T-helper 2 cell treated with Interferon-gamma antibody and Interleukin-4, amounts not matched to agents 100 ng/mL and 5 ng/mL, for 36 hours (primary cell): Measurements from ENCODE around the gene AICDA. TPM values are rescaled to one million over a fixed set of nuclear protein-coding genes. Genes with fewer than 3 reads are reported as not detected.
"Not testable (repeated sequence)": the region's sequence is repeated elsewhere in the genome, so short reads cannot be mapped to it uniquely, and the experiment has no call there.

Experiments
- intact Hi-C: fragments of 100-400 bp; cut with micrococcal nuclease; formaldehyde crosslinking; loops from one replicate; pipeline ENCODE4 v1.15.1; 2023
- total RNA-seq: library from RNA; stranded (reverse); gene quantifications from 2 replicates; pipeline ENCODE4 v1.2.3, GENCODE V29; 2022

The AICDA gene
- total RNA-seq, 1 donor from 2014 or later = not detected

DNA sequence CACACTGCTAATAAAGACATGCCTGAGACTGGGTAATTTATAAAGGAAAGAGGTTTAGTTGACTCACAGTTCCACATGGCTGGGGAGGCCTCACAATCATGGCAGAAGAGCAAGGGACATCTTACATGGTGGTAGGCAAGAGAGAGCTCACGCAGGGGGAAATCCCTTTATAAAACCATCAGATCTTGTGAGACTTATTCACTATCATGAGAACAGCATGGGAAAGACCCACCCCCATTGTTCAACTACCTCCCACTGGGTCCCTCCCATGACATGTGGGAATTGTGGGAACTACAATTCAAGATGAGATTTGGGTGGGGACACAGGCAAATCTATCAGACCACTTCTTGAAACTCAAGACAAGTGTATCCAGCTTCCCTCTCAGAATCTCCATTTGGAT, 1.2 kb upstream of the AICDA start:
- intact Hi-C loops = not testable (repeated sequence)

- intact Hi-C loops = no loop called here
These were observed 3.5 kb downstream of the AICDA start for GRCh38 chr12:8609061-8609570.

DNA sequence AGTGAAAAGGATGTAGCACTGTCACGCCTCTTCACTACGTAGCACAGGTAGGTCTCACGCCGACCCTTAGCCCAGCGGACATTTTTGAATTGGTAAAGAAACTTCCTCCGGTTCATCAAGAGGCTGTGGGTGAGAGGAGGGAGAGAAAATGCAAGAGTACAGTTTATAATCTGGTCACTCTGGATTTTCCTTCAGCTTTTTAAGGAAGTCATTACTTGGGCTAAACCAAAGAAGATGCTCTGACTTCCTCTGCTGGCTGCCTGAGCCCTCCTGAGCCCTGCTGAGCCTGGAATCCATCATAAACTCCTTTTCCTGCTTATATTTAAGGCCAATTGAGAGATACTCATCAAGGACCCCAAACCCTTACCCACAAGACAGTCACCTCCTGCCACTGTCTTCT, 5.8 kb downstream of the AICDA start:
- intact Hi-C loops = no loop called here

DNA sequence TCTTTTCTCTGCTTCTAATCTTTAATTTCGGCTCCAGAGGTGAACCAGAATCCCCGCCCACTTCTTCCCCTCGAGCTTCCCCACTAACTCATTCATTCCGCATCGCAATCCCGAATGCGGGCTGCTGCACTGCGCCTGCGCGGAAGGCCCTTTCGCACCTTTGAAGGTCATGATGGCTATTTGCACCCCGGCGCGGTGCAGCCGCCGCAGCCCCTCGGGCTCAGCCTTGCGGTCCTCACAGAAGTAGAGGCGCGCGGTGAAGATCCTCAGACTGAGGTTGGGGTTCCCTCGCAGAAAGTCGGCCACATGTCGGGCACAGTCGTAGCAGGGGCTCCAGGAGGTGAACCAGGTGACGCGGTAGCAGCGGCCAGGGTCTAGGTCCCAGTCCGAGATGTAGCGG, 7.6 kb downstream of the AICDA start:
- intact Hi-C loops = no loop called here

GRCh38 chr12:8603856-8604255, 8.8 kb downstream of the AICDA start:
- intact Hi-C loops = no loop called here

DNA sequence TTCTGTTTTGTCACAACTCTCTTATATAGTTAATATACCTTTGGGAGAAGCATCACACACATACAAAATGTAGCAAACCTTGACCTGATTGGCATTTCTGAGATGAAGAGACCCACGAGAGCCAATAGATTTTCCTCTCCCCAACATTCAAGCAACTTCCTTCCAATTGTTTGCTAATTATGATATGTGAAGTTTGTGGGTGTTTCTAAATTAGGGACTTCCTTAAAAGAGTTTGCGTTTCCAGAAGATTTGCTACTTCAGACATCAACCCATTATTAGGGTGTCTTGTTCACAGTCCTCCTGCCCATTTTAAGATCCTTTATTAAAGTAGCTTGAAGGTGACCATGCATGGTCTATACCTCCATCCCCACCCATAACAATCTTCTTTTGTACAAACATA, 9.4 kb downstream of the AICDA start:
- intact Hi-C loops = no loop called here

- intact Hi-C loops = no loop called here
These were observed 16.1 kb downstream of the AICDA start for GRCh38 chr12:8596561-8596960.

GRCh38 chr12:8594072-8594471, 18.6 kb downstream of the AICDA start:
- intact Hi-C loops = no loop called here

GRCh38 chr12:8593246-8593645, 19.4 kb downstream of the AICDA start:
- intact Hi-C loops = no loop called here

DNA sequence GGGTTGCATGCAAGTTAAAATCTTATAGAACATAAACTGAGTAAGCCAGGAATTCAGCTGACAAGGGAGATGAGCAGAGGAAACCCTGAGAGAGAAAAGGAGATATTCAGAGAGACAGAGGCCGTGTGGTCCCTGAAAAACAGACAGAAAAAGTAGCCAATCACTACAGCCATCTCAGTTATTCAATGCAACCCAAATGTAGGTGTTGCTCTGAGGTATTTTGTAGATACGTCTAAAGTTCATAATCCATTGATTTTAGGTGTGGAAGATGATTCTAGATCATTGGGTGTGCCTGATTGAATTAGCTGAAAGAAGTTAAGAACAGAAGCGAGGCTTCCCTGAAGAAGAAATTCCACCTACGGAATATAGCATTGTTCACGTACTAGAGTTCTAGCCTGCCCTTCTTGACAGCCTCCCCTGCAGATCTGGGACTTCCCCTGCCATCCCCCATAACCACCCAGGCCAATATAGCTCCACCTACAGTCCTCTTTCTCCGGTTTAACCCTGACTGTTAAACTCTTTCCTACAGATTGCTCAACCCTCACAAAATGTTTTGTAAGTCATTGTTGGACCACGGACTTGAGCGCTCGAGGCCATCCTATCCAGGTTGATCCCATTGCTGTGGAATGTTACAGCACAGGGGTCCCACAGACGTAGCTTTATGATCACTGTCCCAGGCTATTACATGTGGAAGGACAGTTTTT, 21.7 kb downstream of the AICDA start:
- intact Hi-C loops = no loop called here

DNA sequence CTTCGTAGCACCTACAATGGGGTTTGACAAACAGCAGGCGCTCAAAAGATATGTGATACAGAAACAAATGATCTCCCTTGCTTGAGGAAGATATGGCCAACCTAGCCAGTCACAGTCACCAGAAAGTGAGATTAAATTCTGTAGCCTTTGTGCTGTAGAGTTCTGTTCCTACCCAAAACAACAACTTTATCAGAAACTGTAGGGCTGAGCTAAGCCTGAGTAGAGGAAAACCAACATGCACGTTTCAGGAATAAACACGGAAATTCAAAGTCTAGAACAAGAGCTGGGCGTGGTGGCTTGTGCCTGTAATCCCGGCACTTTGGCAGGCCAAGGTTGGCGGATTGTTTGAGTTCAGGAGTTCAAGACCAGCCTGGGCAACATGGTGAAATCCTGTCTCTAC, 23.0 kb downstream of the AICDA start:
- intact Hi-C loops = no loop called here

DNA sequence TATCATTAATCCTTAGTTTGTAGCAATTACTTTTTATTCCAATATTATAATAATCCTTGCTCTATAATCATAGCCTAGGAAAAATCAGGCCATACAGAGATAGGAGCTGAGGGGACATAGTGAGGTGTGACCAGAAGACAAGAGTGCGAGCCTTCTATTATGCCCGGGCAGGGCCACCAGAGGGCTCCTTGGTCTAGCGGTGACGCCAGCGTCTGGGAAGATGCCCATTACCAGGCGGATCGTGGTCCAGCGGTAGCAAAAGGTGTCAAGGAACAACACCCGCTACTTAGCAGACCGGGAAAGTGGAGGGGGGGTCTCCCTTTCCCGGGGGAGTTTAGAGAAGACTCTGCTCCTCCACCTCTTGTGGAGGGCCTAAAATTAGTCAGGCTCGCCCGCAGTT, 28.2 kb downstream of the AICDA start:
- intact Hi-C loops = not testable (repeated sequence)

DNA sequence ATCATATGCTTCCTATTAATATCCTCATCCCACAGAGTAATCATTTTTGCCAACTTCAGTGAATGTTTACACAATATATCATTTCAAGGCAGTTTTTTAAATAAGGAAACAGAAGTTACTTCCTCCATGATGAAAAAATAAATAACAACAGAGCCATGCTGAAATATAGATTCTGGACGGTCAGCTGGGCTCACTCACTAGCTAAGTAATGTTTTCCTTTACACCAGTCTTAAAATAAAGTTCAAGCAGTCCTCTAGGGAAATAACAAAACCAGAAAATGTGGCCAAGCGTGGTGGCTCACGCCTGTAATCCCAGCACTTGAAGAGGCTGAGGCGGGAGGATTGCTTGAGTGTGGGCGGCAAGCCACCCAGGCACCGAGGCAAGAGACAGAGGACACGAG, 28.7 kb downstream of the AICDA start:
- intact Hi-C loops = no loop called here

- intact Hi-C loops = no loop called here
These were observed 31.4 kb downstream of the AICDA start for GRCh38 chr12:8581098-8581784.

DNA sequence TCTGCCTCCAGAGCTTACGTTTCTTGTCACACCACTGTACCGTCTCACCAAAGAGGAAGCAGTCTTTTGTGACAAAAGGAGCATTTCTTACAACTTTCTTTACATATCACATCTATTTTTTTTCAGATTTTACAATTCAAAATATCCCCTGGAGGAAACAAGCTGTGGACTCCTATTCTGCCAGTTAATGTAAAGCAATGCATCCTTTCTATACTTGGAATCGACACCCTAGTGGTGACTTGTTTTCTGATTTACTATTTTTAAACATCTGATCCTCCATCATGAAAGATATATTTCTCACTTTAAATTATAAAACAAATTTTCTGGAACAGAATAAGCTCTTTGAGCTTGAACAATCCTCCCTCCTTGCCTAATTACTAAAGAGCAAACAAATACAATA, 34.8 kb downstream of the AICDA start:
- intact Hi-C loops = no loop called here

GRCh38 chr12:8572507-8572906, 40.2 kb downstream of the AICDA start:
- intact Hi-C loops = no loop called here

GRCh38 chr12:8566525-8566924, 46.1 kb downstream of the AICDA start:
- intact Hi-C loops = no loop called here

DNA sequence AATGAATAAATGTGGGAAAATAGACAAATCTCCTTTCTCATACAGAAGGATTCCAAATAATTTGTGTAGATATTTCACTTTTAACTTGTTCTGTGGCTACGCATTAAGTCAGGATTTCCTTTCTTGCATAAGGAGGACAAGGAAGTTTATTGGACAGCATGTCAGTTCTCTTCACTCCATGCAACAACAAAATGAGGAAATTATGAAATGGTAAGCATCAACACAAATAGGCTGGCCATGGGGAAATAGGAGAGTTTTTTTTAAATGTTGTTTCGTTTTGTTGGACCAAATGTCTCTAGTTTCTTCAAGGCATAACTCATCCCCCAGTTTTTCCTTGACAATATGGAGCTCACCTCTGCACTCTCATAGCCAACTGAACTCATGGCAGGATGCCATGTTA, 46.6 kb downstream of the AICDA start:
- intact Hi-C loops = not testable (repeated sequence)

DNA sequence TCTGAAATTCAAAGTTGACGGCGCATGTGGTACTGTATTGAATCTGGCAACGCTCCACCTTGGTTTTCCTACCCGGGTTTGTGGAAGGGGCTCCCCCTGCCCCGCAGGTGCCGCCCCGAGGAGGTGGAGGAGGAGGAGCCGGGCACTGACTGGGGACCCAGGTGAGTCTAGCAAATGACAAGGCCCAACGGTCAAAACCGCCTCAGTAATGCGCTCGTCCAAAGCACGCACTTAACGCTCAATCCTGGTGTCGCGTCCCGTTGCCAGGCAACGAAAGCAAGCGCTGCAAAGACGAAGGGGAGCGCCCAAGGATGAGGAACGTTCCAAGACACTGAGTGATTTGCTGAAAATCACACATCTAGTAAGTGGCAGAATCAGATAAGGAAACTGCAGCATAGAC, 48.0 kb downstream of the AICDA start:
- intact Hi-C loops = no loop called here

DNA sequence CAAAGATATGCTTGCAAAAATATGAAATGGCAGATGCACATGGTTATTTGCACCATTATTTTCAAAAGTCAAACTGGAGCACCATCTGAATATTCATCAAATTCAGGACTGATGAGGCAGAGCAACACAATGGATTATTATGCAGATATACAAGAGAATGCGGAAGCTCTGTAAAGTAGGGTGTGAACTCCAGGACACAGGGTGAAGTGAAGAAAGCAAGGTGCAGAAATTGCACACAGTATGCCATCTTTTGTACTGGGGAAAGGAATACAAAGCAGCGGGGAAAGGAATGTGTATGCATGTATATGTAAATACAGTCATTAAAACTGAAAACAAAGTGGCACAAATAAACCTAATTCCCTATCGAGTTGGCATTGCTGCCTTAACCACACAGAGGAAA, 49.3 kb downstream of the AICDA start:
- intact Hi-C loops = no loop called here

GRCh38 chr12:8562310-8562709, 50.3 kb downstream of the AICDA start:
- intact Hi-C loops = no loop called here

DNA sequence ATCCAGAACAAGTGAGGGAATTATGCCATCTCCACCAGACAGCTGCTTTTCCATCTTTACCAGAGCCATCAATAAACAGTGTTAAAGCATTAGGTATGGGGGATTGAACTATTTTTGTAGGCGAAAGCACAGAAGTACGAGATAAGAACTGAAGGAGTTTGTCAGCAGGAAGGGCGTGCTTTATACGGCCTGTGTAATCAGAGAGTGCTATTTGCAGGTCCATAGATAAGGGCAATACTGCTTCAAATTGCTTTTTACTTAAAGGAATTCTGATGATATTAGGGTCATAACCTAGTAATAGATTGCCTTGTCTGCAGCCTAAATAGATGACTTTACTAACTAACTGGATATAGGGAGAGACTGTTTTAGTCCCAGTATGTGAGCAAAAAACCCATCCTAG, 51.6 kb downstream of the AICDA start:
- intact Hi-C loops = no loop called here

DNA sequence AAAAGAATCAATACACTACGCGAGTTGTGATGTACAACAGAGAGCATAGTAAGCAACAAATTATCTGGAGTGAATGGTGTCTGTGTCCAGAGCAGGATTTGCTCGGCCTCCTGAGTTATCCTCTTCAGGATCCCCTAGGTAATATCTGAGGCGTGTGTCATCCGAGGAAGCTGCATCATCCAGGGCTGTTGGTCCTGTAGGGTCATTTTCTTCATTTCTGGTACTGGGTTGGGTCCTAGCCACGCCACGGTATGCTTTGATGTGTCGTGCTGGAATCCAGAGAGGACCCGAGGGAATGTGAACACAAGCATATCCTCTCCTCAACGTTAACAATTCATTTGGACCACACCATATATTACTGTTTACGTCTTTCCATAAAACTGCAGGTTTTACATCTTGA, 53.0 kb downstream of the AICDA start:
- intact Hi-C loops = no loop called here
